ENCODE results near the gene CD1B. TPM values are rescaled to one million over a fixed set of nuclear protein-coding genes. Genes with fewer than 3 reads are reported as not detected.

The CD1B gene
- total and polyA plus RNA-seq, 2 donors (not counting 3 experiments of a cell fraction or from before 2014, with no cell fraction given): not detected

- Histone ChIP-seq H3K79me2 (ENCODE audit: control insufficient read depth, insufficient read depth, low read length) (no peaks in the 10 kb centered on the region), H3K36me3 (ENCODE audit: control insufficient read depth in 2 of 2, extremely low read depth in 1 of 2, insufficient read depth in 2 of 2, low read length in 2 of 2) (no peaks in the 10 kb centered on the region), H3K27ac (ENCODE audit: insufficient read depth, low read depth, low read length) (no peak overlapping the region), H3K4me2 (ENCODE audit: insufficient read depth, low read length) (no peak overlapping the region), H3K9me1 (replicated peaks; ENCODE audit: control insufficient read depth, extremely low read depth, insufficient read depth, low read length) (no peaks in the 10 kb centered on the region), H3K4me1 (ENCODE audit: control insufficient read depth, extremely low read depth, insufficient read depth, low read length) (no peaks in the 10 kb centered on the region), H3K27me3 (ENCODE audit: control insufficient read depth in 2 of 2, insufficient read depth in 2 of 2, low read length in 2 of 2) (no peaks in the 10 kb centered on the region), H2AFZ (ENCODE audit: low read depth, low read length) (no peak overlapping the region), H3K4me3 (replicated peaks in 1 of 3; ENCODE audit: insufficient read depth in 1 of 3, low read depth in 1 of 3, low read length in 3 of 3) (no peak overlapping the region), H4K20me1 (replicated peaks; ENCODE audit: control insufficient read depth, extremely low read depth, insufficient read depth, low read length) (no peaks in the 10 kb centered on the region), H3K9me3 (replicated peaks; ENCODE audit: control insufficient read depth, insufficient read depth, low read length) (no peaks in the 10 kb centered on the region), H3K9ac (replicated peaks; ENCODE audit: extremely low read depth, insufficient read depth, low read length) (no peak overlapping the region)
- DNase-seq (ENCODE audit: low read depth, low spot score): no peak
- FAIRE-seq: no peak
- ChIA-PET POLR2A (no interaction called here), CTCF (no interaction called here)
- TF ChIP-seq POLR2AphosphoS5 (IDR thresholded peaks at IDR 0.05; ENCODE audit: insufficient read depth, low read depth, low read length) (no peak), JUN (IDR thresholded peaks at IDR 0.05; ENCODE audit: borderline replicate concordance, insufficient read depth, insufficient read length, low read depth) (no peak), MYC (IDR thresholded peaks at IDR 0.05; ENCODE audit: low read depth, low read length) (no peak), MAX (IDR thresholded peaks at IDR 0.05; ENCODE audit: insufficient read depth, insufficient read length) (no peak), EZH2 (IDR thresholded peaks at IDR 0.05; ENCODE audit: borderline replicate concordance, low read depth, low read length, severe bottlenecking) (no peak), FOS (IDR thresholded peaks at IDR 0.05; ENCODE audit: borderline replicate concordance, insufficient read depth, low read length) (no peak), CTCF (IDR thresholded peaks at IDR 0.05; ENCODE audit: extremely low read depth in 1 of 2, insufficient read depth in 1 of 2, low read depth in 1 of 2, low read length in 2 of 2) (no peak), GATA2 (IDR thresholded peaks at IDR 0.05; ENCODE audit: insufficient read depth, insufficient read length, low read depth, low read length) (no peak), POLR2A (IDR thresholded peaks at IDR 0.05; ENCODE audit: low read depth, low read length) (no peak)
- intact Hi-C loops (cut with micrococcal nuclease) (no loop called here), dilution Hi-C loops (cut with MboI; ENCODE audit: extremely low pct_ligation_motif_present, low sequenced_read_pairs) (no loop called here)
- no TSS peak for BruUV-seq (replicated peaks)
These were observed 2.9 kb downstream of the CD1B start for GRCh38 chr1:158328426-158328825.

Measured in endothelial cell of umbilical vein (primary cell).